GM23248 (cell line): Measurements from ENCODE around the gene CALB2. TPM values are rescaled to one million over a fixed set of nuclear protein-coding genes. Genes with fewer than 3 reads are reported as not detected.
A peak's percentile ranks its signal among the peaks of the same experiment; 100 is the strongest.
"Not testable (repeated sequence)": the region's sequence is repeated elsewhere in the genome, so short reads cannot be mapped to it uniquely, and the experiment has no call there.

Source experiments
- DNase-seq: peaks from one replicate; pipeline ENCODE4 v3.0.0-alpha.2; 2015
- H2AFZ ChIP-seq: fragments of 200-600 bp; sonication (generic); 2 replicates; pipeline ENCODE4 v1.6.1; 2016; ENCODE audit warnings: antibody characterized with exemption
- H3F3A ChIP-seq: fragments of 200-600 bp; sonication (generic); 2 replicates; pipeline ENCODE4 v1.6.1; 2016; ENCODE audit warnings: mild to moderate bottlenecking, antibody characterized with exemption, mixed run types; ENCODE audit not compliant: insufficient read depth
- H3K27ac ChIP-seq: fragments of 200-600 bp; sonication (generic); 2 replicates; pipeline ENCODE4 v1.5.1; 2016; ENCODE audit warnings: mild to moderate bottlenecking
- H3K27me3 ChIP-seq: fragments of 200-600 bp; sonication (generic); replicated peaks from 2 replicates; pipeline ENCODE4 v1.6.1; 2016; ENCODE audit warnings: mild to moderate bottlenecking; ENCODE audit not compliant: insufficient read depth
- H3K36me3 ChIP-seq: fragments of 200-600 bp; sonication (generic); 2 replicates; pipeline ENCODE4 v1.6.1; 2016; ENCODE audit warnings: low read depth, mild to moderate bottlenecking
- H3K4me1 ChIP-seq: fragments of 200-600 bp; sonication (generic); 2 replicates; pipeline ENCODE4 v1.6.1; 2016; ENCODE audit warnings: mild to moderate bottlenecking; ENCODE audit not compliant: insufficient read depth
- H3K4me2 ChIP-seq: fragments of 200-600 bp; sonication (generic); one replicate; pipeline ENCODE4 v1.6.1; 2016; ENCODE audit warnings: mild to moderate bottlenecking; ENCODE audit not compliant: unreplicated experiment
- H3K4me3 ChIP-seq: fragments of 200-600 bp; sonication (generic); 2 replicates; pipeline ENCODE4 v1.5.1; 2016; ENCODE audit warnings: mild to moderate bottlenecking
- H3K79me2 ChIP-seq: fragments of 200-600 bp; sonication (generic); 2 replicates; pipeline ENCODE4 v1.6.1; 2016; ENCODE audit warnings: mild to moderate bottlenecking; ENCODE audit not compliant: insufficient read depth
- H3K9ac ChIP-seq: fragments of 200-600 bp; sonication (generic); 2 replicates; pipeline ENCODE4 v1.6.1; 2016; ENCODE audit warnings: mild to moderate bottlenecking
- H3K9me2 ChIP-seq: fragments of 200-600 bp; sonication (generic); 2 replicates; pipeline ENCODE4 v1.6.1; 2016; ENCODE audit warnings: mixed run types, mild to moderate bottlenecking, moderate library complexity; ENCODE audit not compliant: insufficient read depth
- H3K9me3 ChIP-seq: fragments of 200-600 bp; sonication (generic); one replicate; pipeline ENCODE4 v1.6.1; 2017; ENCODE audit warnings: low read depth
- H4K20me1 ChIP-seq: fragments of 200-600 bp; sonication (generic); 2 replicates; pipeline ENCODE4 v1.6.0; 2016; ENCODE audit not compliant: insufficient read depth
- EZH2 ChIP-seq: fragments of 200-600 bp; sonication (generic); IDR thresholded peaks from 2 replicates; pipeline ENCODE4 v1.6.1; 2018; ENCODE audit warnings: antibody characterized with exemption, mild to moderate bottlenecking; ENCODE audit not compliant: insufficient read depth, poor library complexity, severe bottlenecking
- EZH2phosphoT487 ChIP-seq: fragments of 200-600 bp; sonication (generic); IDR thresholded peaks from 2 replicates; pipeline ENCODE4 v1.6.1; 2018; ENCODE audit warnings: antibody characterized with exemption, moderate library complexity, mild to moderate bottlenecking, low read depth; ENCODE audit not compliant: insufficient read depth
- WGBS, 2 experiments: methylation state at CpG; one replicate each; pipeline ENCODE4 v1.1.6; 2015 to 2017; ENCODE audit warnings: low lambda C conversion rate in 2 of 2, low coverage in 1 of 2; ENCODE audit errors: missing lambda C conversion rate in 2 of 2; 5-methylcytosine and 5-hydroxymethylcytosine counted together
- in situ Hi-C: fragments of 300-500 bp; cut with MboI; formaldehyde crosslinking; loops from 2 replicates; pipeline ENCODE4 v1.15.0; 2020
- polyA plus RNA-seq: library from polyadenylated mRNA; unstranded; fragments of >200 nt; fragmentation: Nextera tagmentation; extraction: Ambion mirVana; gene quantifications from 2 replicates; pipeline ENCODE4 v1.2.1, GENCODE V29; 2016
- total RNA-seq: library from RNA; depleted of rRNA; stranded (reverse); fragments of >200 nt; shearing (Covaris generic); gene quantifications from 2 replicates; pipeline ENCODE4 v1.2.3, GENCODE V29; 2014

Gene CALB2
- total and polyA plus RNA-seq, 2 experiments from 2014 or later, result 1.2 to 1.8 TPM

GRCh38 chr16:71353736-71354135, 4.8 kb upstream of the CALB2 start:
- Histone ChIP-seq H3K9me2 (no peaks in the 10 kb centered on the region), H3K9me3 (no peaks in the 10 kb centered on the region), H3K27ac (no peak overlapping the region), H3K4me3 (no peak overlapping the region), H2AFZ (no peak overlapping the region), H3K4me2 (no peak overlapping the region), H4K20me1 (no peaks in the 10 kb centered on the region), H3K79me2 (no peaks in the 10 kb centered on the region), H3K9ac (no peak overlapping the region), H3K36me3 (no peaks in the 10 kb centered on the region), H3K27me3 (peaks cover 20% of the 10 kb centered on the region; the same call in 1 of the 2 replicates), H3K4me1 (0 out of 2 replicates have a peak, but pooled peaks cover 1% of the 10 kb centered on the region), H3F3A (no peaks in the 10 kb centered on the region)
- no peak for DNase-seq
- WGBS, 2 experiments, result 30 to 31% methylated on average over 5 of the region's 5 CpGs
- in situ Hi-C loops, result no loop called here
- no peak for TF ChIP-seq EZH2
- no peak for TF ChIP-seq EZH2phosphoT487

- no peak overlapping the region for H3K9ac ChIP-seq
- H2AFZ ChIP-seq, result no peak overlapping the region
- no peaks in the 10 kb centered on the region for H3F3A ChIP-seq
- no peaks in the 10 kb centered on the region for H3K79me2 ChIP-seq
- no peak overlapping the region for H3K27ac ChIP-seq
- no peak overlapping the region for H3K4me3 ChIP-seq
- no peaks in the 10 kb centered on the region for H3K9me3 ChIP-seq
- peaks cover 5% of the 10 kb centered on the region; the same call in 1 of the 2 replicates for H3K4me1 ChIP-seq
- in situ Hi-C loops, result no loop called here
- H3K36me3 ChIP-seq, result no peaks in the 10 kb centered on the region
- DNase-seq, result no peak
- no peaks in the 10 kb centered on the region for H4K20me1 ChIP-seq
- H3K27me3 ChIP-seq, result peaks cover 20% of the 10 kb centered on the region; the same call in 1 of the 2 replicates
- H3K9me2 ChIP-seq, result no peaks in the 10 kb centered on the region
- TF ChIP-seq EZH2phosphoT487 (no peak), EZH2 (no peak)
- H3K4me2 ChIP-seq, result no peak overlapping the region
- WGBS, 2 experiments, result 28 to 46% methylated on average over 4 of the region's 4 CpGs
Measured at GRCh38 chr16:71354156-71354555, 4.4 kb upstream of the CALB2 start.

DNA sequence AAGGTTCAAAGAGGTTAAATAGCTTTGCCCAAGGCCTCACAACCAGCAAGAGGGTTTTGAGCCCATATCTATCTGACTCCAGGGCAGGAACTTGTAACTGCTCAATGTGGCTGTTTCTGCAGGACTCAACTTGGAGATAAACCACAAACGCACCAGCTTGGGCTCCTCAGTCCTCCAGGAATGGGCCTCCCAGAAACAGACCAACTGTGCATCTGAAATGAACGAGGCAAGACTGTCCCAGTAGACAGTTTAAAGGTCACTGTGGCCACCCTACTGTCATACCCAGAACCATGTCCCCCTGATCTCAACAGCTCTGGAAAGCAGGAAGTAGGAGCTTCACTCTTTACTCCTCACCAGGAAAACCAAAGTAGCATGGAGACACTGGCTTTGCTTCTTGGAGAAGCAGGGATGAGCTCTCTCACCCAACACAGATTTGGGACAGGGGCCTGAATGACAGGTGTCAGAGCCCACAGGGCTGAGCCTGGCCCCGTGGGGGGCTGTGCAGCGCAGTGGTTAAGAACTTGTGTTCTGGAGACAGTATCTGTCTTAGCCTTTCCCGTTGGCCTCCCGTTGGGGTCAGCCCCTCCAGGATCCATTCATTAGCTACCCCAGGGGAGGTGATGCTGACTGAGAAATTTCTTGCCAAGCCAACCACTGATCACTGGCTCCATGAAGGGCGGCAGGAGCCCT, 2.3 kb upstream of the CALB2 start:
- H3K4me2 ChIP-seq, result no peak overlapping the region
- H4K20me1 ChIP-seq, result no peaks in the 10 kb centered on the region
- H3K4me1 ChIP-seq, result peaks cover 18% of the 10 kb centered on the region
- no peaks in the 10 kb centered on the region for H3K9me3 ChIP-seq
- DNase-seq, result no peak
- H3F3A ChIP-seq, result peaks cover 11% of the 10 kb centered on the region
- peaks cover 19% of the 10 kb centered on the region; the same call in 1 of the 2 replicates for H3K27me3 ChIP-seq
- 66 to 68% methylated on average over 7 of the region's 7 CpGs for WGBS, 2 experiments
- no peak overlapping the region for H2AFZ ChIP-seq
- no peaks in the 10 kb centered on the region for H3K36me3 ChIP-seq
- no peaks in the 10 kb centered on the region for H3K9me2 ChIP-seq
- H3K27ac ChIP-seq, result no peak overlapping the region
- no peaks in the 10 kb centered on the region for H3K79me2 ChIP-seq
- H3K9ac ChIP-seq, result no peak overlapping the region
- no peak overlapping the region for H3K4me3 ChIP-seq
- no peak for TF ChIP-seq EZH2phosphoT487
- TF ChIP-seq EZH2, result no peak
- in situ Hi-C loops, result no loop called here

DNA sequence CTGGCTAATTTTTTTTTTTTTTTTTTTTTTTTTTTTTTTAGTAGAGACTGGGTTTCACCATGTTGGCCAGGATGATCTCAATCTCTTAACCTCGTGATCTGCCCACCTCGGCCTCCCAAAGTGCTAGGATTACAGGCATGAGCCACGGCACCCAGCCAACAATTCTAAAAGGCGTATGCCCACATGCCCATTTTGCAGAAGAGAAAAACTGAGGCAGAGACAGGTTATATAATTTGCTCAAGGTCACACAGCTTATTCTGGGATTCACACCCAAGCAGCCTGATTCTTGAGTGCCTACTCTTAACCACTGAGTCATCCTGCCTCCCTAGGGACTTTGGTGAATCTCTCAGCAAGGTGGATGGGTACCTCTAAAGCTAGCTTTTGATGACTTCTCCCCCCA, 1.6 kb upstream of the CALB2 start:
- H3K79me2 ChIP-seq, in situ Hi-C loops, H2AFZ ChIP-seq, H3K9me3 ChIP-seq, H3K9ac ChIP-seq, H3K27ac ChIP-seq, H3K9me2 ChIP-seq, H3K4me3 ChIP-seq, H4K20me1 ChIP-seq, H3K36me3 ChIP-seq, H3K4me2 ChIP-seq: not testable (repeated sequence)
- 67 to 73% methylated on average over 3 to 4 of the region's 4 CpGs for WGBS, 2 experiments
- peaks cover 11% of the 10 kb centered on the region; the same call in 1 of the 2 replicates for H3K27me3 ChIP-seq
- H3K4me1 ChIP-seq, result peaks cover 18% of the 10 kb centered on the region
- H3F3A ChIP-seq, result peaks cover 11% of the 10 kb centered on the region
- DNase-seq, result peak; percentile 17
